ENCODE data around the gene INHA. TPM values are rescaled to one million over a fixed set of nuclear protein-coding genes. Genes with fewer than 3 reads are reported as not detected.
A peak's percentile ranks its signal among the peaks of the same experiment; 100 is the strongest.

Gene INHA
- total RNA-seq, 1 donor from 2014 or later, result under 0.01 TPM

DNA sequence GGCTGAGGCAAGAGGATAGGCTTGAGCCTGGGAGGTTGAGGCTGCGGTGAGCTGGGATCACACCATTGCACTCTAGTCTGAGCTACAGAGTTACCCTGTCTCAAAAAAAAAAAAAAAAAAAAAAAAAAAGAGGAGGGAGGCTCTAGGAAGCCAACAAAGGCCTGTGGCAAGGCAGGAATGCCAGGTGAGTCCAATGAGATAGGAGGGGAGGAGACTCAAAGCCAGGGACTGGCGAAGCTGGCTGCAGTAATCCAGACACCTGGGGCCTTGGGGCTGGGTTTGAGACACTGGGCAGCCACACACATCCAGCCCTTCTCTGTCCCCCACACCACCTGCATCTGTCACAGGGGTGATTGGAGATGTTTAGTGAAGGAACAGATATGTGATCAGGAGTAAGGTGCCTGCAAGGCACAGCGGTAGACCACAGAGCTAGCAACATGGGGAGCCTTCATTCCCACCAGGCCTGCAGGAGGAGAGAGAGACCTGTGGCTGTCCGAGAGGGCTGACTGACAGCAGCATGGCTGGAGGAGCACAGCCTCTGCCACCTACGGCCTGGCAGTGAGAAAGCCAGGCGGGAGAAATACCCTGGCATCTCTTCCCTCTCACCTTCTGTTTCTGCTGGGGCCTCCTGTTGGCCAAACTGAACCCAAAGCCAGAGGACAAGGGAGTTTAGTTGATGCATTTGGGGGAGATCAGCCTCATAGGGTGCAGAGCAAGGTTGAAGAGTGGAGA is 38.0 kb upstream of the INHA start:
- TF ChIP-seq, protein P1, sequence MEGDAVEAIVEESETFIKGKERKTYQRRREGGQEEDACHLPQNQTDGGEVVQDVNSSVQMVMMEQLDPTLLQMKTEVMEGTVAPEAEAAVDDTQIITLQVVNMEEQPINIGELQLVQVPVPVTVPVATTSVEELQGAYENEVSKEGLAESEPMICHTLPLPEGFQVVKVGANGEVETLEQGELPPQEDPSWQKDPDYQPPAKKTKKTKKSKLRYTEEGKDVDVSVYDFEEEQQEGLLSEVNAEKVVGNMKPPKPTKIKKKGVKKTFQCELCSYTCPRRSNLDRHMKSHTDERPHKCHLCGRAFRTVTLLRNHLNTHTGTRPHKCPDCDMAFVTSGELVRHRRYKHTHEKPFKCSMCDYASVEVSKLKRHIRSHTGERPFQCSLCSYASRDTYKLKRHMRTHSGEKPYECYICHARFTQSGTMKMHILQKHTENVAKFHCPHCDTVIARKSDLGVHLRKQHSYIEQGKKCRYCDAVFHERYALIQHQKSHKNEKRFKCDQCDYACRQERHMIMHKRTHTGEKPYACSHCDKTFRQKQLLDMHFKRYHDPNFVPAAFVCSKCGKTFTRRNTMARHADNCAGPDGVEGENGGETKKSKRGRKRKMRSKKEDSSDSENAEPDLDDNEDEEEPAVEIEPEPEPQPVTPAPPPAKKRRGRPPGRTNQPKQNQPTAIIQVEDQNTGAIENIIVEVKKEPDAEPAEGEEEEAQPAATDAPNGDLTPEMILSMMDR (IDR thresholded peaks at IDR 0.05; ENCODE audit: insufficient read depth, low read length, severe bottlenecking), result no peak
- DNase-seq (ENCODE audit: low read depth), result peak; percentile 35
- H3K4me3 ChIP-seq (ENCODE audit: low read depth, low read length), result no peak overlapping the region
- peaks cover 9% of the 10 kb centered on the region for H3K27me3 ChIP-seq (ENCODE audit: control insufficient read depth, insufficient read depth, low read length)
- FAIRE-seq, result no peak
- peaks cover 5% of the 10 kb centered on the region for H3K36me3 ChIP-seq (ENCODE audit: control insufficient read depth, insufficient read depth, low read length)

DNA sequence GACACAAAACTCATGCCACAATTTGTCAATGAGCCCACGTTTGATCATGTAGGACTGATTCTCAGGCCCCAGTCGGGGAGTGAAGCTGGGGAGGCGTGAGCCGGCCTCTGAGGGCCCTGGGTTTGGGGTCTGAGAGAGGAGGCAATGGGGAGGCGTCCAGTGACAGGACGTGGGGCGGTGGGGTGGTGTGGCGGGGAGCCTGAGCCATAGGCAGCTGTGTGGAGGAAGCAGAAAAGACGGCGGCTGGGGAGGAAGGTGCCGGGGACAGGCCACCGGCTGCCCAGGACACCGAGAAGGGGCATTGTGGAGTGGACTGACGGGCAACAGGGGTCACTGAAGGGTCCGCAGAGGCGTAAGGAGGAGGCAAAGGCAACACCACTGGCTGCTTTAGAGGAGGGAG is 35.7 kb upstream of the INHA start:
- Histone ChIP-seq H3K36me3 (ENCODE audit: control insufficient read depth, insufficient read depth, low read length) (peaks cover 25% of the 10 kb centered on the region), H3K4me3 (ENCODE audit: low read depth, low read length) (no peak overlapping the region), H3K27me3 (ENCODE audit: control insufficient read depth, insufficient read depth, low read length) (no peaks in the 10 kb centered on the region)
- DNase-seq (ENCODE audit: low read depth) (no peak), FAIRE-seq (no peak)
- TF ChIP-seq, protein P1 (IDR thresholded peaks at IDR 0.05; ENCODE audit: insufficient read depth, low read length, severe bottlenecking), result no peak

DNA sequence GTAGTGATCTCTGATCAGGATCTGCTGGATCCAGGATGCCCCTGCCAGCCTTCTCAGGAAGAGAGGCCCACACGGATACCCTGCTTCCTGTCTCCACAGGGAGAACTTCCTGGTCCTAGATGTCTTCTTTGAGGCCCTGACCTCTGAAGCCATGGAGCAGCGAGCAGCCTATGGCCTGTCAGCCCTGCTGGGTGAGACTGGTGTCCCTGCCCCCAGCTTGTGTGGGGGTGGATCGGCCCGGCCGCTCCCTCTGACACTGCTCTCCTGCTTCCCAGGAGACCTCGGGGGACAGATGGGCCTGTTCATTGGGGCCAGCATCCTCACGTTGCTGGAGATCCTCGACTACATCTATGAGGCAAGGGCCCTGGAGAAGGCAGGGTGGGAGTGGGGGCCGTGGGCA is 35.1 kb upstream of the INHA start:
- Histone ChIP-seq H3K4me3 (ENCODE audit: low read depth, low read length) (no peak overlapping the region), H3K27me3 (ENCODE audit: control insufficient read depth, insufficient read depth, low read length) (no peaks in the 10 kb centered on the region), H3K36me3 (ENCODE audit: control insufficient read depth, insufficient read depth, low read length) (peaks cover 25% of the 10 kb centered on the region)
- FAIRE-seq, result no peak
- DNase-seq (ENCODE audit: low read depth), result no peak
- TF ChIP-seq, protein P1 (IDR thresholded peaks at IDR 0.05; ENCODE audit: insufficient read depth, low read length, severe bottlenecking), result no peak

DNA sequence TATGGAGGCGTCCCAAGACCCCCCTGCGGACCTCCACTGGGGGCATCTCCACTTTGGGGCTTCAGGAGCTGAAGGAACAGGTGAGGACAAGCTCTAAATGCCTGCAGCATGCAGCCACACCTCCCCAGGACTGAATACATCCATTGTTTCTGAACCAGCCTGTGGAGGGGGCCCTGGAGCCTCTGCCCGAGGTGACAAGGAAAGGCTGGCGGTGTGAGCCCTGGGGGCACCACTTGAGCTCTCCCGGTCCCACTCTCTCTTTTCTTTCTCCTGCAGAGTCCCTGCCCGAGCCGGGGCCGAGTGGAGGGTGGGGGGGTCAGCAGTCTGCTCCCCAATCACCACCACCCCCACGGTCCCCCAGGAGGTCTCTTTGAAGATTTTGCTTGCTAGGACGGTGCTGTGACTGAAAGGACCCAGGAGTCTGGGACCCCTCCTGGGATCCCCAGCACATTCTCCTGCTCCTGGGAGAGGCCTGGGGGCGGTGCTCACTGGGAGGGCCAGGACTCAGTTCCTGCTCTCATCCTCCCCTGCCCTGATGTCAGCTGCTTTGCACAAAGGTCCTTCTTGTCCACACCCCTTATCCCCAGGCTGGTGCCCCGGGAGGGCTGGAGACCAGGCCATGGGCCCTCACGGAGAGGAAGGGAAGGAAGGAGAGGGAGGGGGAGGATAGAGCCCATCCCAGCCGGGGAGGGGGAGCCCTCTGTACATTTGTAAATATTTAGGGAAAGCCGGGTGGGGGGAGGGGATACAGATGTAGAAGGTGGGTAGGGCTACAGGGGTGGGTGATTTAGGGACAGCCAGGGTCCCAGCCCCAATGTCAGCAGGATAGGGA is 34.2 kb upstream of the INHA start:
- peaks cover 25% of the 10 kb centered on the region for H3K36me3 ChIP-seq (ENCODE audit: control insufficient read depth, insufficient read depth, low read length)
- FAIRE-seq, result no peak
- H3K27me3 ChIP-seq (ENCODE audit: control insufficient read depth, insufficient read depth, low read length), result no peaks in the 10 kb centered on the region
- TF ChIP-seq, protein P1 (IDR thresholded peaks at IDR 0.05; ENCODE audit: insufficient read depth, low read length, severe bottlenecking), result no peak
- DNase-seq (ENCODE audit: low read depth), result no peak
- no peak overlapping the region for H3K4me3 ChIP-seq (ENCODE audit: low read depth, low read length)

DNA sequence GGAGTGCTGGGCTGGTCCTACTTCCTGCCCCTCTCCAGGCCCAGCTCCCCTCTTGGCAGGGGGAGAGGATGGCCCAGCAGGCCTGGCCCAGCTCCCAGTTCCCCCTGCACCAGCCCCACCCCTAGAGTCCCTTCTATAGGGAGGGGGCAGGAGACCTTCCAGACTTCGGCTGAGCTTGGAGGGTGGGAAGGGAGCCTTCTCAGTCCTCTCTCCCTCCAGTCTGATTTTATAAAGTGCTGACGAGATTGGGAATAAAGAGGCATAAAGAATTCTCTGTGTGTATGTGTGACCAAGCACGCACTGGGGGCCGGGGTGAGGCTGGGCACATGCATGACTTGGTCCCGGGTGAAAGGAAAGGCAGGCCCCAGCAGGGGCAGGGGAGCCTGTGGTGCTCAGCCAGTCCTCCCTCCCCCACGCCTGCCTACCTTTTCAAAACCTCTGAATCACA is 33.6 kb upstream of the INHA start:
- DNase-seq (ENCODE audit: low read depth) (no peak), FAIRE-seq (no peak)
- peaks cover 25% of the 10 kb centered on the region for H3K36me3 ChIP-seq (ENCODE audit: control insufficient read depth, insufficient read depth, low read length)
- TF ChIP-seq, protein P1 (IDR thresholded peaks at IDR 0.05; ENCODE audit: insufficient read depth, low read length, severe bottlenecking), result no peak
- no peak overlapping the region for H3K4me3 ChIP-seq (ENCODE audit: low read depth, low read length)
- no peaks in the 10 kb centered on the region for H3K27me3 ChIP-seq (ENCODE audit: control insufficient read depth, insufficient read depth, low read length)
